ENCODE data around the gene CLDN10.
"Not testable (repeated sequence)": the region's sequence is repeated elsewhere in the genome, so short reads cannot be mapped to it uniquely, and the experiment has no call there.

CLDN10 gene

GRCh38 chr13:95541911-95542474 lies 10.5 kb upstream of the CLDN10 start:
- no peak for DNase-seq

DNA sequence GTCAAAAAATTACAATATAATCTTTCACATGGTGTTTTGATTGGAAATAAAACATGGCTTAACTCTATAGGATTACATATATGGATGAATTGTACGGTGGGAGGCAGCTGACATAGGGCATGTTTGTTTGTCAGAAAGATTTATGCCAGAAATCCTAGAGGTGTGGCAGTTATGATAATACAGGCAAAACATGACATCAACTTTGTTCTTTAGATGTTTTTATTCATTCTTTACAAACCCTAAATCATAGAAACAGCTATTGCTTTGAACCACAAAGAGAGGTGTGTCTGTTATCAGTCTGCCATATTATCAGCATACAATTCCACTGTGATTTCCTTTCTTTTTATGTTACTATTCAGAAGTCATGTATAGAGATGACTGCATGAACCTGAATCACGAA lies 8.2 kb upstream of the CLDN10 start:
- DNase-seq: no peak

- DNase-seq: no peak
These were observed 5.6 kb upstream of the CLDN10 start for GRCh38 chr13:95546919-95547318.

GRCh38 chr13:95547531-95548167 lies 4.9 kb upstream of the CLDN10 start:
- no peak for DNase-seq

DNA sequence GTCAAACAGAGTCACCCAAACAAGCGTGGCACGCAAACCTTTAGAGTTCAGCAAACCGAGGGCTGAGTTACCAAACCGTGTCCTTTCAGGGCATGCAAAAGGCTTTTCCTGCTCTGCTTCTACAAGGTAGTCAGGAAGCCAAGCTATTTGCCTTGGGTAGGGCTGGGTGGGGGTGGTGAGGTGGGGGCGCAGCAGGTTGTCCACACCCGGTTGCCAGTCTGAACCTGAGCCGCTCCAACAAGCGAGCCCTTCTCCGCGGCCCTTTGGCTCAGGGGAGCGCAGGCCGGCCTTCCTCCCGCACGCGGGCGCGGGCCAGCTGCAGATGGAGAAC lies 347 bp upstream of the CLDN10 start:
- no peak for DNase-seq

GRCh38 chr13:95553581-95554385 lies 1.3 kb downstream of the CLDN10 start:
- DNase-seq: no peak

- no peak for DNase-seq
These were observed 4.5 kb downstream of the CLDN10 start for GRCh38 chr13:95557013-95557412.

- no peak for DNase-seq
These were observed 6.6 kb downstream of the CLDN10 start for GRCh38 chr13:95559100-95559499.

- no peak for DNase-seq
These were observed 7.9 kb downstream of the CLDN10 start for GRCh38 chr13:95560387-95560786.

- no peak for DNase-seq
These were observed 11.6 kb downstream of the CLDN10 start for GRCh38 chr13:95564091-95564490.

DNA sequence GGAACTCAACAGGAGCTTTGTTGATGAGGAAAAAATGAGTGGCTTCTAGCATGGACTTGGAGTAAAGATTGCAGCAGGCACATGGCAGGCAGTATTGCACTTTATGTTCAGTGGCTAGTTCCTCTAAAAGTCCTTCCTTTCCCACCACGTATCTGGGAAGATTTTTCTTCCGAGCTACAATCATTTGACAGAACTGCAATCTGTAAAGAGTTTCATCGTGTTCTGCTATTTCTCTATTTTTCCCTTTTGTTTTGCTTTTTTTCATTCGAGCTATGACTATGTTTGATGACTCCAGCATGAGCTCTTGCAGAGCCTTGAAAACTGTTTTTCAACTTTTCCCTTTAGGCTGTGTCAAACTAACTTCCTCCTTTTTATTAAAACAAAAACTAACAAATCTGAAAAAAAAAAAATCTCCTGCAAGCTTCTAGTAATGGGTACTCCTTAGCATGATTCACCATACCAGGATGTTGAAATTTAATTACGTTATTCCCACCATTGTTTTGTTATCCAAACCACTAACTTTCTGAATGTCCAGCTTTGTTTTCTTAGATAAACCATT lies 12.3 kb downstream of the CLDN10 start:
- no peak for DNase-seq

DNA sequence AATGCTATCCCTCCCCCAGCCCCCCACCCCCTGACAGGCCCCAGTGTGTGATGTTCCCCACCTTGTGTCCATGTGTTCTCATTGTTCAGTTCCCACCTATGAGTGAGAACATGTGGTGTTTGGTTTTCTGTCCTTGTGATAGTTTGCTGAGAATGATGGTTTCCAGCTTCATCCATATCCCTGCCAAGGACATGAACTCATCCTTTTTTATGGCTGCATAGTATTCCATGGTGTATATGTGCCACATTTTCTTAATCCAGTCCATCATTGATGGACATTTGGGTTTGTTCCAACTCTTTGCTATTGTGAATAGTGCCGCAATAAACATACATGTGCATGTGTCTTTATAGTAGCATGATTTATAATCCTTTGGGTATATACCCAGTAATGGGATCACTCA lies 13.2 kb downstream of the CLDN10 start:
- not testable (repeated sequence) for DNase-seq

- no peak for DNase-seq
These were observed 15.6 kb downstream of the CLDN10 start for GRCh38 chr13:95568131-95568530.

DNA sequence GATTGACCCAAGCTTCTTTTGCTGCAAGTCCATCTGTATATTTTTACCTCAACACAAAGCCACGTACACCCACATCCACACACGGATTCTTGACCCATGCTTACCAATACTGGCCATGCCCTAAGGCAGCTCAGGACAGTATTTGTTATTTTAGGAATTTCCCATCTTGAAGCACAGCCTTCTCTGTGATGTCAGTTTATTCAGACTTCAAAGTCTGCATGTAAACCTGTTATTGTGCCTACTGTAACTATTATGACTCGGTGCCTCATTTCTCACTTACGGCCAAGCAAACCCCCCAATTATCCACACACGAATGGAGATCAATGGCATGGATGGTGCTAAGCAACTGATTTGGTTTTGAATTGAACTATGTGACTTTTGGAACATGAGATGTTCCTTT lies 17.5 kb downstream of the CLDN10 start:
- DNase-seq: no peak

DNA sequence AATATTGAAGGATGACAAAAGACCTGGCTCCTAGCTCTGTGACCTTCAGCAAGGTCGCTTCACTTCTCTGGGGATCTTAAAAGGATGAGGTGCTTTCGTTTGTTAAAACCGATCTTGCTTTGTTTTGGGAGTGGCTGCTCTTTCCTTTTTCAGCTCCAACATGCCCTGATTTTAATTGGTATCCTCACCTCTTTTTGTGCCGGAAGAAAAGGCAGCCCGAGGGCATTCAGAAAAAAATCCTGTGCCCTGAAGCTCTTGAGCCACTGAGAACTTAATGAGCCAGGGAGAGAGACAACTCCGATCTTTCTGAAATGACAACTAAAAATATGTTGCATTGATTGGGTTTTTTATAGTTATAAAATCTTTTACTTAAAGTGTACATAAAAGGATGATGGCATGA lies 19.4 kb downstream of the CLDN10 start:
- DNase-seq: no peak

DNA sequence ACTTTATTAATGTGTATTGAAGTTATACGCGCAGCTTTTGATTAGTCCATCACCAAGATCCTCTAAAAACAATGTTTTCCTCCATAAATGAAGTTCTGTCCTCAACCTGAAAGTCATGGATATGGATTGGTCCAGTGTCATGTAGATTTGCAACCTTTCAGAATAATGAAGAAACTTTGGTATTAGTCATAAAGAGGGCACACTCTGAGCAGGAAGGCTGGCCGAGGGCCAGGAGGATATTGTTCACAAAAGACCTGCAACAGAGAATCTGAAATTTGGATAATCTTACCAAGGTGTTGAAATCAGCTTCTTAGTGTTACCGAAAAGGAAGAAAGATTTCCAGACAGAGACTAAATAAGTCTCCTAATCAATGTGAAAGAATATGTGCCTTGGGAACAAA lies 20.7 kb downstream of the CLDN10 start:
- no peak for DNase-seq

GRCh38 chr13:95579303-95579702 lies 26.8 kb downstream of the CLDN10 start:
- no peak for DNase-seq

GRCh38 chr13:95585867-95586266 lies 33.3 kb downstream of the CLDN10 start:
- DNase-seq: no peak

GRCh38 chr13:95588134-95588533 lies 35.6 kb downstream of the CLDN10 start:
- DNase-seq: no peak

DNA sequence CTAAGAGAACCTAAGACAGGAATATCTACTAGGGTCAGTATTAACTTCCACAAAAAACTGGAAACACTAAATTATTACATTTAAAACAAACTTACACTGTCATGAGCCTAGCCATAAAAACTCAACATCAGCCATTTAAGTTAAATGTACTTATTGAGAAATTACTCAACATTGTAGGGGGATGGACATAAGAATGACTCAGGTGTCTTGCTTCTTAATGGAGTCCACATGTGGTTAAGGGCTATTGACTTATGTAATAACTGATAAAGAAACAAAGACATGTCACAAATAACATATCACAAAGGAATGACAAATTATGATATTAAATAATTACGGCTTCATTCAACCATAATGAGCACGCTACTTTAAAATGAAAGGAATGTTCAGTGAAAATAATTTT lies 36.2 kb downstream of the CLDN10 start:
- DNase-seq: no peak

- DNase-seq: no peak
These were observed 40.9 kb downstream of the CLDN10 start for GRCh38 chr13:95593462-95593861.

GRCh38 chr13:95596701-95597100 lies 44.2 kb downstream of the CLDN10 start:
- no peak for DNase-seq

- DNase-seq: no peak
These were observed 48.7 kb downstream of the CLDN10 start for GRCh38 chr13:95601216-95601615.

DNA sequence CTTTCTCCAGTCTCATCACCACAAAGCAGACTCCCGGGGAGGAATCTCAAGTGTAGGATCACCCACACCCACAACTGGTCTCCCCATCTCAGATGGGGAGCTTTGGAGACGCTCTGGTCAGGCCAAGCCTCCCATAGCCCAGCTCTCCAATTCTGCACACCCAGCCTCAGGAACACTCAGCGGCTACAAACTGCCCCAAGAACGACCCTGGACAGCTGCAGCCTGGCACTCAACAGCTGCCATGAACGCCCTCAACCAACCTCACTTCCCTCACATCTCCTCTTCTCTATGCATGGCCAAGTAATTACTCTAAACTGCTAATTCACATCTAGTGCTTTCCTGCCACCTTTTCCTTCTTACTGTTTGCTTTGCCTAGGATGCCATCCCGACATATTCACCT lies 49.4 kb downstream of the CLDN10 start:
- no peak for DNase-seq

Data from activated CD4-positive, alpha-beta T cell treated with anti-CD3 and anti-CD28 coated beads, Interleukin-2, amount 50 U/mL, for 48 hours (primary cell).